Measurements from ENCODE around the gene NSG2.

GRCh38 chr5:174157048-174157447 lies 111.5 kb downstream of the NSG2 start:
- TF ChIP-seq POLR2A (IDR thresholded peaks at IDR 0.05; ENCODE audit: low read length) = no peak
- no peak for TF ChIP-seq GATA1 (IDR thresholded peaks at IDR 0.05; ENCODE audit: low read depth, low read length)

Measured in erythroblast (primary cell).